GM12892 (cell line): ENCODE data around the gene PRRC2B.

Source experiments
- POLR2A ChIP-seq: IDR thresholded peaks from 2 replicates; pipeline ENCODE4 v1.6.1; 2011; ENCODE audit warnings: low read depth, low read length, control low read depth
- POLR2AphosphoS5 ChIP-seq: IDR thresholded peaks from 2 replicates; pipeline ENCODE4 v1.6.1; 2011; ENCODE audit warnings: low read depth, low read length, control low read depth
- TAF1 ChIP-seq: IDR thresholded peaks from 2 replicates; pipeline ENCODE4 v1.6.1; 2011; ENCODE audit warnings: low read depth, mild to moderate bottlenecking, control low read depth, low read length, borderline replicate concordance

DNA sequence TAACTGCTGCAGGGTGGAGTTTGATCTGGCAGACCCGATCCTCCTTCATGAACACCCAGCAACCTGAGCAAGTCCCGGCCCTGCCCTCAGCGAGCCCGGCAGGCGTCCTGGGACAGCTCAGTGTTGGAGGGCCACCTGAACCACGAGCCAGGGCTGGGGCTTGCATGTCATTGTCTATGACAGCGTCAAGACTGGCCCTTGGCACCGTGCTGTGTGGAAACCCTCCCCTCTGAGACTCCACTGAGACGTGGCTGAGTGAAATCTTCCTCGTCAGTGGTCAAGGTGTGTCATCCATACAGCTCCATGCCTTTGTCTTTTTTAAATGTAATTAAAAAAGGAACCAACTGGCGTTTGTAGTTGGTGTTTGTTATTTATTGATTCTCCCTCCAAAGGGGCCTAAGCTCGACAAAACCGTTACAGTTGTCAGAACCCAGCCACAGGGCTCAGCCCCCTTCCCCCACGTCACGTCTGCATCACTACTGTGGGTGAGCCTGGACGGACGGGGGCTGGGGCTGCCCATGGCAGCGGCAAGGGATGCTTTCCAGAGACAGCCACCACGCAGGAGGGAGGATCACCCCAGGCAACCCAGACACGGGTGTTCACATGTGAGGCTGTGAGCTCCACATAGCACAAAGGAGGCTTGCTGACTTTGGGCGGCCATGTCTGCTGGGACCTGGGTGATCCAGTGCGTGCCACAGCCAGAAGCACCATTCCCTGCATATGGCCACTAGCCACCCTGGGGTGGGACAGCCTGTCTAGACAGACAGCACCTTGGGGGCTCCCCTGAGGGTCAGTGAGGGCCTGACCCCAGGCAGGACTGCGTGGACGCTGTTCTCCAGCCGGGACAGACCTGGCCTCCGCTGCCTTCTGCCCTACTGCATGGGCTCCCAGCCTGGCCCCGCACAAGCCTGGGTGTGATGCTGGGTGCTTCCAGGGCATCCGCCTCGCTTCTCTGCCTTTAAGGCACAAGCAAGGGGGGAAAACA is 129.9 kb downstream of the PRRC2B start:
- no peak for TF ChIP-seq POLR2A
- no peak for TF ChIP-seq TAF1
- TF ChIP-seq POLR2AphosphoS5: peak; percentile 15; the same call in 1 of the 2 replicates
